GM18868 (cell line): Measurements from ENCODE around the gene MAP3K20.
"Not testable (repeated sequence)": the region's sequence is repeated elsewhere in the genome, so short reads cannot be mapped to it uniquely, and the experiment has no call there.

Source experiments
- ATAC-seq: cut with Tn5 transposase; IDR thresholded peaks from one replicate; pipeline ENCODE4 v1.9.1; 2021; ENCODE audit warnings: mild to moderate bottlenecking, moderate library complexity; ENCODE audit not compliant: unreplicated experiment

Gene MAP3K20

GRCh38 chr2:173075781-173076580 lies at the start of gene MAP3K20:
Gene MAP3K20 (plus strand): TSS chr2:173075846. CDS start chr2:173091032, 15,186 bp downstream.
- ATAC-seq = peak; percentile 74

- ATAC-seq = no peak
Measured at GRCh38 chr2:173026479-173026878, 49.2 kb upstream of the MAP3K20 start.

GRCh38 chr2:173027181-173028128 lies 48.2 kb upstream of the MAP3K20 start:
- peak; percentile 67 for ATAC-seq

- no peak for ATAC-seq
Measured at GRCh38 chr2:173028141-173028540, 47.5 kb upstream of the MAP3K20 start.

GRCh38 chr2:173028671-173029070 lies 47.0 kb upstream of the MAP3K20 start:
- no peak for ATAC-seq

- no peak for ATAC-seq
Measured at GRCh38 chr2:173030561-173031490, 44.8 kb upstream of the MAP3K20 start.

- ATAC-seq = no peak
Measured at GRCh38 chr2:173032032-173032431, 43.6 kb upstream of the MAP3K20 start.

GRCh38 chr2:173033084-173033483 lies 42.6 kb upstream of the MAP3K20 start:
- ATAC-seq = no peak

GRCh38 chr2:173034143-173034542 lies 41.5 kb upstream of the MAP3K20 start:
- ATAC-seq = no peak

- no peak for ATAC-seq
Measured at GRCh38 chr2:173037245-173038120, 38.2 kb upstream of the MAP3K20 start.

- not testable (repeated sequence) for ATAC-seq
Measured at GRCh38 chr2:173038257-173038656, 37.4 kb upstream of the MAP3K20 start.

GRCh38 chr2:173040729-173041128 lies 34.9 kb upstream of the MAP3K20 start:
- no peak for ATAC-seq

GRCh38 chr2:173043476-173043875 lies 32.2 kb upstream of the MAP3K20 start:
- no peak for ATAC-seq

- ATAC-seq = no peak
Measured at GRCh38 chr2:173043897-173044519, 31.6 kb upstream of the MAP3K20 start.

GRCh38 chr2:173044686-173045085 lies 31.0 kb upstream of the MAP3K20 start:
- ATAC-seq = no peak

- ATAC-seq = no peak
Measured at GRCh38 chr2:173045181-173045580, 30.5 kb upstream of the MAP3K20 start.

GRCh38 chr2:173048522-173048896 lies 27.1 kb upstream of the MAP3K20 start:
- no peak for ATAC-seq

- ATAC-seq = peak; percentile 88
Measured at GRCh38 chr2:173048897-173049661, 26.6 kb upstream of the MAP3K20 start.
